Epithelial cell of esophagus (primary cell): ENCODE data around the gene INAVA.

Experiments
- DNase-seq: peaks from one replicate; pipeline ENCODE4 v3.0.0; 2010; ENCODE audit warnings: low read depth
- H3K4me3 ChIP-seq: 2 replicates; pipeline ENCODE4 v1.5.1; 2011; ENCODE audit warnings: mild to moderate bottlenecking, low read length, control low read depth
- CTCF ChIP-seq: IDR thresholded peaks from 2 replicates; pipeline ENCODE4 v1.5.1; 2011; ENCODE audit warnings: low read depth, mild to moderate bottlenecking, low read length, control low read depth, inconsistent platforms; ENCODE audit not compliant: insufficient read depth; ENCODE audit errors: missing control alignments

INAVA gene

GRCh38 chr1:200886594-200886993 lies 8.1 kb upstream of the INAVA start:
- DNase-seq, result no peak
- no peak for TF ChIP-seq CTCF
- H3K4me3 ChIP-seq, result no peak overlapping the region

- no peak for TF ChIP-seq CTCF
- no peak overlapping the region for H3K4me3 ChIP-seq
- DNase-seq, result no peak
Measured at GRCh38 chr1:200887036-200887435, 7.7 kb upstream of the INAVA start.

GRCh38 chr1:200887772-200888348 lies 6.8 kb upstream of the INAVA start:
- TF ChIP-seq CTCF, result no peak
- no peak for DNase-seq
- H3K4me3 ChIP-seq, result no peak overlapping the region

- DNase-seq, result peak; percentile 36
- no peak overlapping the region for H3K4me3 ChIP-seq
- no peak for TF ChIP-seq CTCF
Measured at GRCh38 chr1:200888349-200888838, 6.3 kb upstream of the INAVA start.

- no peak for DNase-seq
Measured at GRCh38 chr1:200889571-200889970, 5.1 kb upstream of the INAVA start.

GRCh38 chr1:200890027-200890426 lies 4.7 kb upstream of the INAVA start:
- no peak for TF ChIP-seq CTCF
- no peak for DNase-seq
- no peak overlapping the region for H3K4me3 ChIP-seq

More at GRCh38 chr1:200889571-200889970, 5.1 kb upstream of the INAVA start:
- no peak overlapping the region for H3K4me3 ChIP-seq
- no peak for TF ChIP-seq CTCF
